ENCODE data around the gene PPM1K.
"Not testable (repeated sequence)": the region's sequence is repeated elsewhere in the genome, so short reads cannot be mapped to it uniquely, and the experiment has no call there.

The PPM1K gene

DNA sequence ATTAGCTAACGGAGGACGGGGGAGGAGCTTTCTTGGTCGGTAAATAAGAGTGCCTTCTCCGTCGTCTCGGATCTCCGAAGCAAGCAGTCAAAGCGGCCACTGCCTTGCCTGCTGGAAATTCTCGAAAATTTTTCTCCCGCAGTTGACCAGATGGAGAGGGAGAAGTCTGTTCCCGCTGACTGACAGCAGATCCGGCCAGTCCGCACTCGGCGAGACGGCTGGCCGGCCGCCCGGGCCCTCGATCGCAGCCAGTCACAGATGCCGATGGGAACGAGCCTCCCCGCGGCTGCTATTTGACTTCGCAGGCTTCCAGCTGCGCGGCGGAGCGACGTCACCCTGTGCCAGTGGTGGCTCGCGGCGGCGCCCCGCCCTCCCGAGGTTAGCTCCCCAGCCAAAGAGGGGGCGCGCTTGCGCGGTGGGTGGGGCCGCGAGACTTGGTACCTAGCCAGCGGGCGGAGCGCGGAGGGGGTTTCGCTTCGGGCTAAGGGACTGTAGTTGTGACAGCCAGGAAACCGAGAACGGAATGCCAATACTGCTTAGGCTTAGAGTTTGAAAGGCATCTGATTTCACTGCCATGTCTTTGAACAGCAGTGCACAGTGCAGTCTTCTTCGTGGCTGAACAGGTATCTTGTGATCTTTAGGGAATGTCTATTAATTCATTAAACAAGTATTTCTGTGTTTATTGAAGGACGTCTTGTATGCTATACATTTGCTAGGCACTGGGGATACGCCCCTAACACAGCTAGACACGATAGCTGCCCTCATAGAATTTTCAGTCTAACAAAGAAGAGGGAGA, at the start of gene PPM1K:
Gene PPM1K (minus strand): TSS at position 123 of the 796 bp plus-strand sequence. CDS start 5,978 bp downstream, outside the sequence.
- peak; percentile 96 to 97 for DNase-seq

DNA sequence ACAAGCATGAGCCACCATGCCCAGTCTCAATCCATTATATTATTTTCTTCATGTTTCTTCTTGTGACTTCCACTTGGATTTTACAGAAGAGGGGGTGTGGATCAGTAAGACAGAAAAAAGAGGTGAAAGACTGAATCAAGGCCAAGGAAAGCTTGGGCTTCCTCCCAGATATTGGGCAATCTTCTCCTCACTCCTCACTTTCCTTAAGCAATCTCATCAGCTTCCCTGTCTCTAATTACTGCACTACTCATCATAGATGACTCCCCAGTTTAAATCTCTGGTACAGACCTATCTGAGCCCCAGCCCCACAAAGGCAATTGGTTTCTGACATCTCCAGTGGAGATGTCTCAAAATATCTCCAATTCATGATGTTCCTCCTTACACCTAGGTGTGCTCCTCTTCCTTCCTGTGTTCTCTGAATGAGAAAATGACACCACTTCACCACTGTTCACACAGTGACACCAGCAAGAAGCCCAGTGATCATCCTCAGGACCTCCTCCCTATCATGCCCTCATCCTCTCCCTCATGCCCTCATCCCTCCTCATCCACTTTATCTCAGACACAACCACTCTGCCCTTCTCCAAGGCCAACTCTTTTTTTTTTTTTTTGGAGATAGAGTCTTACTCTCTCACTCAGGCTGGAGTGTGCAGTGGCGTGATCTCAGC, 49.5 kb upstream of the PPM1K start:
- no peak for DNase-seq

DNA sequence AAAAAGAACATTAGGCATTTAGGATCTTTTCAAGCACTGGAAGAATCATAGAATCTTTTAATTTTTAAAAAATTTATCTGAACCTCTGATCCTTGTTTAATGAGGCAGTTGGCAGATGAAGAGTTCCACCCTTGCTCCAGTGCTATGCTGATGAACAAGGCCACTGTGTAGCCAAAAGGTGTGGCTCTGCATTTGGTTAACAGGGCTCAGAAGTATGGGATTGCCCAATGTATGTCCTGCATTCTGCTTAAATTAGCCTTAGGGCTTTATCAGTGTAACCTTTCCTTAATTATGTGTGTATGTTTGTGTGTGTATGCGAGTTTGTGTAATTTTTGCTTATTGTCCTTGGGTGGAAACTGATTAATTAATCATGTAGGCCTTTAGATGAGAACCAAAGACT, 43.3 kb upstream of the PPM1K start:
- no peak for DNase-seq

DNA sequence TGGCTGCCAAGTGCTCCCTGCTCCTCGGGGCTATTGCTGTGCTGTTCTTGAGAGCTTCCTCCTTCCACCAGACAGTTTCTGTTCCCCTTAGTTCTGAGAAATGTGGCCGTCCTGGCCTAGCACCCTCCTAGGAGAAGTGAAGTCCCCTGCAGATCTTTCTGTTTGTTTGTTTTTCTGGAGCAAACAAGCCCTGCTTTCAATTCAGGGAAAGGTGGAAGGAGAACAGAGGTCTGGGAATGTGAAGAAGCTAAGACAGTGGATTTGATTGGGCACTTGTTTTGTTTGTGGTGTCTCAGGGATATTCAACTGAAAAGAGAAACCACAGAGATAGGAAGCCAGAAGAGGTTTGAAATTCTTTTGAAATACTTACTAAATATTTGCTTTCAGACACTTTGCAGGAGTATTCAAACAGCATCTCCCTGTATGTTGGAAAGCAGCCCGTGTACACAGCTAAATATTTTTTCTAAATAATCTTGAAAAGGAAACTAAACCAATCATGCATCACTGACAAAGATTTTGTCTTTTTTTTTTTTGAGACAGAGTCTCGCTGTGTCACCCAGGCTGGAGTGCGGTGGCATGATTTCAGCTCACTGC, 36.5 kb upstream of the PPM1K start:
- peak; percentile 73 to 84 for DNase-seq

GRCh38 chr4:88320224-88320779, 35.9 kb upstream of the PPM1K start:
- no peak for DNase-seq

DNA sequence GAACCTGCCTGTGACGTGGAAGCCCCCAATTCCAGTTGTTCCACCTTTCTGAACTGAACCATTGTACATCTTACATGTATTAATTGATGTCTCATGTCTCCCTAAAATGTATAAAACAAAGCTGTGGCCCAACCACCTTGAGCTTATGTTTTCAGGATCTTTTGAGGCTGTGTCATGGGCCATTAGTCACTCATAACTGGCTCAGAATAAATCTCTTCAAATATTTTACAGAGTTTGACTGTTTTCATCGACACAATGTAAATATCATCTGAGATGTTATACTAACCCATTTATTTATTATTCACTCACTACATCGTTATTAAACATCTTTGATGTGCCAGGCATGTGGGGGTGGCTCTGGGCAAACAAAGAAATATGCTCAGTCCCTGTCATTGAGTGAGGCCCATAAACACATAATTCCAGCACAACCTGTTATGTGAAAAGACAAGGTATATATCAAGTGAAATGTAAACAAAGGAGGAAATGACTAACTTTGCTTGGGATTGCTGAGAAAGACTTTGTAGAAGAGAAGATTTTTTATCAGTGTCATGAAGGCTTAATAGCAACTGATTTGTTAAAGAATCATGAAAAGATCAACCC, 34.5 kb upstream of the PPM1K start:
- no peak for DNase-seq

DNA sequence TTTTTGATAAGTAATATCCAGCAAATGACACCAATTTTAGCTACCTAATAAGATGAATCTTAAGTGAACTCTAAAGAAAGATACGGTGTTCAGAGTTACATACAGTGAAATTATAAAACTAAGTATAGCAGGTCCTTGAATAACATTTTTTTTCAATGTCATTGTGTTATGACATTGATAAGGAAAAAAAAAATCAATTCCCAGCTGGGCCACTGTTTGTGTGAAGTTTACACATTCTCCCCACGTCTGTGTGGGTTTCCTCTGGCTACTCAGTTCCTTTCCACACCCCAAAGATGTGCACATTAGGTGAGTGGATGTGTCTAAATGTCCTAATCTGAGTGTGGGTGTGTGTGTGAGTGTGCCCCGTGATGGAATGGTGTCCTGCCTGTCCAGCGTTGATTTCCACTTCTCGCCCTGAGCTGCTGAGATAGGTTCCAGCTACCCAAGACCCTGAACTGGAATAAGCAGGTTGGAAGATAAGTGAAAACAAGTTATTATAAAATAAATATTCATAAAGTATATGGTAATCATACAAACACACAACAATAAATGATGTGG, 31.2 kb upstream of the PPM1K start:
- no peak for DNase-seq

- not testable (repeated sequence) for DNase-seq
Measured at GRCh38 chr4:88313088-88313624, 28.8 kb upstream of the PPM1K start.

- no peak for DNase-seq
Measured at GRCh38 chr4:88308587-88308986, 24.2 kb upstream of the PPM1K start.

GRCh38 chr4:88297725-88298454, 13.5 kb upstream of the PPM1K start:
- no peak for DNase-seq

DNA sequence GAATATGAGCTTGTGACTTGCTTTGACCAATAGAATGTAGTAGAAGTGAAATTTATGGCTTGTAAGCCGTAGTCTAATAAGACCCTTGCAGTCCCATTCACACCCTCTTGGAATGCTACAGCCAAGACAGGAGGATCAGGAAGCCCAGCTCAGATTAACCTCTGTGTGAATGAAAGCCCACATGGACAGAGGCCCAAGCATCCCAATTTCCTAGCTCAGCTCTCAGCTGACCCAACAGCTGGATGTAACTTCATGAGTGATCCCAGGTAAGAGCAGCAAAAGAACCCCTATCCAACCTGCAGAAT, 12.8 kb upstream of the PPM1K start:
- DNase-seq: no peak

DNA sequence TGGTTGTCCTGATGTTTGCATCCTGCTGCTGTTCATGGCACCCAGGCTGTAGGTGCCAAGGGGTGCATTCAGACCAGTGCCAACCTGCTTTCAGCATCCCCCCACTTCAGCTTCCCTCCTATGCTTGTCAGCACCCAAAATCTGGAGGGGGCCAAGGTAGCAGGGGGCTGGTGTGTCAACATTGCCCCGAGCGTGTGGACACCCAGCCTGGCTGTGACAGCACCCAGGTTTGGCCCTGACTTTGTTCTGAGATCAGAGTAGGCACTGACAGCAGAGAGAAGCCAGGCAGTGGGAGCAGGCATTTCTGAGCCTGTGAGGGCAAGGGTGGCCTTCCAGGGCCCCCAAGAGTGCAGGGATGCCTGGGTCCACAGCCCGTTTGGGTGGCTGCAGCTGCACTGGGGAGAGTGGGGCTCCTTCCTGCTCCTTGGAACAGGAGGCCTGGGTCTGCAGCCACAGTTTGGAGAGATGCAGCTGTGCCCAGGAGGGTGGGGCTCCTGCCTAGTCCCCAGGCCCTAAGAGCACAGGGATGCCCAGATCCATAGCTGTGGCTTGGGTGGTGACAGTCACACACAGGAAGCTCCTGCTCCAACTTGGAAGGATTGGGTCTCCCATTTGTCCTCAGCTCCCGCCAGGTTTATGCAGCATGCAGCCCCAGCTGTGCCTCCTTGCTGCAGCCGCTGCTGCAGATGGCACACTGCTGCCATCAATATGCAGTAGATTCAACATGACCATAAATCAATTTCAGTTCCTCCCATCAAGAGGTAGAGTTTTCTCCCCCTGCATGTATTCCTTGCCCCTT, 12.3 kb upstream of the PPM1K start:
- no peak for DNase-seq

GRCh38 chr4:88295656-88296055, 11.3 kb upstream of the PPM1K start:
- no peak for DNase-seq

GRCh38 chr4:88291003-88291402, 6.6 kb upstream of the PPM1K start:
- DNase-seq: no peak

- DNase-seq: no peak
Measured at GRCh38 chr4:88286897-88287296, 2.5 kb upstream of the PPM1K start.

- peak in 1 of 2 experiments; percentile 6 for DNase-seq
Measured at GRCh38 chr4:88285235-88285653, 883 bp upstream of the PPM1K start.

DNA sequence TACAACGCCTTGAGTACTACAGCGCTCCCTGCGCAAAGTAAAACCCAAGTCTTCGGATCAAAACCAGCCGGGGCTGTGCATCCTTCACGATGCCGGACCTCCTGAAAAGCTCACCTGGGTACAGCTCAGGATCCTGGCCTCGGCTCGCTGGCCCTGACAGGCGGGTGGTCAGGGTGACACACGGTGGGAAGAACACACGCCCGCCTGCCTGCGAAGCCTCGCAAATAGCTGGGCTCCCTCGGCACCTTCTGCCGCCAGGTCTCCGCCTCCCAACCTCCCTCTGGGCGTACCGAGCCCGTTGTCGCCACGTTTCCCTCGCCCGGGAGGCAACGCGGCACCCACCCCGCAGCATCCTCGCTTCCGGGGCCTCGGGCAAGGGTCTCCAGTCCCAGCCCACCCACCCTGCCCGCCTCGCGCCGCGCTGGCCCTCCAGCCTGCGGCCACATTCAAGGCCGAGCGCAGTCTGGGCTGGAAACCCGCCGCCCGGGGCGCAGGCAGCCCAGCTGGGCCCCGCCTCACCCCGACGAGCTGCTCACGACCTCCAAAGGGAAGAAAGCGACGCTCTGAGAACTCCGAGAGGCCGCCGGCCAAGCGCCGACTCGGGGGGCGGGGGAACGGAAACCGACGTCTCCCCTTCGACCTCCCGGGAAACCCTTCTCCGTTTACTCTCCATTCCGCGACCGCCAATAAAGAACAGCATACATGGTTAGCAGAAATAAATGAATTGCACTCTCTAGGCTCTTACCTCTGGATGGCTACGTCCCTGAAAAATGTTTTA, 511 bp downstream of the PPM1K start:
- DNase-seq: peak in 1 of 2 experiments; percentile 48

DNA sequence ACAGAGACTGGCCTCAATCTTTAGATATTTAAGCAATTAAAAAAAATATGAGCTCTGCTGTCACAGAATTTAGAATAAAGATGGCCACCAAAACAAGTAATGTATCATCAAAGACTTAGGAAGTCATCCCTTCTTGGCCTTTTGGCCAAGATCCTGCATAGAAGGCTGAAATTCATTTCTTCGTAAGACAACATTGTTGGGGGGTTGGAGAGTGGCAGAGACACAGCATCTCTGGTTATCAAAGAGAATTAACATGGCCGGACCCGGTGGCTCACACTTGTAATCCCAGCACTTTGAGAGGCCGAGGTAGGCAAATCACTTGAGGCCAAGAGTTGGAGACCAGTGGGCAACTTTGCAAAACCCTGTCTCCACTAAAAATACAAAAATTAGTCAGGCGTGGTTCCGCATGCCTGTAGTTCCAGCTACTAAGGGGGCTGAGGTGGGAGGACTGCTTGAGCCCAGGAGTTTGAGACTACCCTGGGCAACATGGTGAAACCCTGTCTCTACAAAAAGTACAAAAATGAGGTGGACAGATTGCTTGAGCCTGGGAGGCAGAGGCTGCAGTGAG, 4.0 kb downstream of the PPM1K start:
- no peak for DNase-seq

GRCh38 chr4:88277711-88278225, 6.6 kb downstream of the PPM1K start:
- no peak for DNase-seq

All from AML-193 (cell line).